CD14-positive monocyte (primary cell): ENCODE results near the gene TARM1. TPM values are rescaled to one million over a fixed set of nuclear protein-coding genes. Genes with fewer than 3 reads are reported as not detected.

Experiments used
- DNase-seq, 3 donors: peaks; one replicate each; pipeline ENCODE4 v3.0.0-alpha.2; 2011 to 2022
- H2AFZ ChIP-seq: 2 replicates; pipeline ENCODE4 v1.6.0; 2012; ENCODE audit warnings: mild to moderate bottlenecking, low read depth, low read length, inconsistent platforms; ENCODE audit not compliant: insufficient read depth, poor library complexity, severe bottlenecking
- H3K27ac ChIP-seq, 2 donors: 1 replicate in 1 of 2; 2 replicates in 1 of 2; pipeline ENCODE4 v1.5.1; 2012 to 2013; ENCODE audit warnings: low read length in 2 of 2, control low read depth in 1 of 2, inconsistent platforms in 1 of 2, low read depth in 1 of 2, mild to moderate bottlenecking in 1 of 2
- H3K27me3 ChIP-seq, 2 donors: one replicate each; pipeline versions ENCODE4 v1.6.0 to v1.6.1; 2011 to 2013; ENCODE audit warnings: low read length in 2 of 2; ENCODE audit not compliant: control insufficient read depth in 2 of 2, insufficient read depth in 2 of 2
- H3K36me3 ChIP-seq, 2 donors: replicated peaks in 1 of 2; 1 replicate in 1 of 2; 2 replicates in 1 of 2; pipeline versions ENCODE4 v1.5.1 to v1.6.1; 2012 to 2013; ENCODE audit warnings: low read length in 2 of 2, control low read depth in 1 of 2, inconsistent platforms in 1 of 2, mild to moderate bottlenecking in 1 of 2; ENCODE audit not compliant: insufficient read depth in 2 of 2, control insufficient read depth in 1 of 2
- H3K4me1 ChIP-seq, 2 donors: 1 replicate in 1 of 2; 2 replicates in 1 of 2; pipeline versions ENCODE4 v1.5.1 to v1.6.1; 2012 to 2013; ENCODE audit warnings: low read length in 2 of 2, control low read depth in 1 of 2, inconsistent platforms in 1 of 2, mild to moderate bottlenecking in 1 of 2, moderate library complexity in 1 of 2; ENCODE audit not compliant: insufficient read depth in 2 of 2, control insufficient read depth in 1 of 2
- H3K4me2 ChIP-seq: replicated peaks from 2 replicates; pipeline ENCODE3; 2012; ENCODE audit warnings: low read length, moderate library complexity, mild to moderate bottlenecking; ENCODE audit not compliant: poor library complexity, severe bottlenecking; ENCODE audit errors: extremely low read depth
- H3K4me3 ChIP-seq, 3 experiments: fragments of 200-600 bp in 1 of 3; sonication (generic) in 1 of 3; replicated peaks in 1 of 3; 1 replicate in 2 of 3; 2 replicates in 1 of 3; pipeline ENCODE4 v1.5.1; 2011 to 2013; ENCODE audit warnings: low read length in 3 of 3, mild to moderate bottlenecking in 3 of 3, control low read depth in 2 of 3, low read depth in 2 of 3, inconsistent platforms in 1 of 3, moderate library complexity in 1 of 3
- H3K79me2 ChIP-seq: 2 replicates; pipeline ENCODE4 v1.6.0; 2012; ENCODE audit warnings: mild to moderate bottlenecking, control low read depth, inconsistent platforms, low read length, moderate library complexity; ENCODE audit not compliant: insufficient read depth
- H3K9ac ChIP-seq: 2 replicates; pipeline ENCODE4 v1.6.0; 2017; ENCODE audit warnings: low read length, mild to moderate bottlenecking; ENCODE audit not compliant: insufficient read depth, poor library complexity, severe bottlenecking
- H3K9me3 ChIP-seq, 2 donors: replicated peaks in 1 of 2; 1 replicate in 1 of 2; 2 replicates in 1 of 2; pipeline versions ENCODE4 v1.5.1 to v1.6.1; 2012 to 2013; ENCODE audit warnings: low read length in 2 of 2, control low read depth in 1 of 2; ENCODE audit not compliant: control insufficient read depth in 1 of 2, insufficient read depth in 1 of 2
- H4K20me1 ChIP-seq: 2 replicates; pipeline ENCODE4 v1.6.0; 2012; ENCODE audit warnings: mild to moderate bottlenecking, low read length, control low read depth, moderate library complexity; ENCODE audit not compliant: insufficient read depth
- H3K27ac Mint-ChIP-seq, 7 donors: one replicate each; pipeline ENCODE4 v1.8.0; 2020; ENCODE audit warnings: mild to moderate bottlenecking in 7 of 7, mixed read lengths in 7 of 7, moderate library complexity in 6 of 7, inconsistent platforms in 2 of 7
- H3K27me3 Mint-ChIP-seq, 3 donors: one replicate each; pipeline ENCODE4 v1.8.0; 2021 to 2022; ENCODE audit warnings: low read depth in 3 of 3, mild to moderate bottlenecking in 3 of 3, mixed read lengths in 3 of 3, moderate library complexity in 3 of 3, inconsistent platforms in 1 of 3
- H3K36me3 Mint-ChIP-seq, 2 donors: one replicate each; pipeline ENCODE4 v1.8.0; 2020; ENCODE audit warnings: mixed read lengths in 2 of 2, inconsistent platforms in 1 of 2, mild to moderate bottlenecking in 1 of 2
- H3K4me1 Mint-ChIP-seq: one replicate; pipeline ENCODE4 v1.8.0; 2020; ENCODE audit warnings: mild to moderate bottlenecking, mixed read lengths
- H3K4me3 Mint-ChIP-seq, 2 donors: one replicate each; pipeline ENCODE4 v1.8.0; 2020; ENCODE audit warnings: mild to moderate bottlenecking in 2 of 2, mixed read lengths in 2 of 2, moderate library complexity in 1 of 2
- H3K9me3 Mint-ChIP-seq, 7 donors: one replicate each; pipeline ENCODE4 v1.8.0; 2020 to 2022; ENCODE audit warnings: mixed read lengths in 7 of 7, mild to moderate bottlenecking in 6 of 7, moderate library complexity in 6 of 7, inconsistent platforms in 2 of 7
- WGBS: methylation state at CpG from one replicate; pipeline ENCODE4 v1.1.5; 2013; ENCODE audit warnings: missing lambda C conversion rate; ENCODE audit not compliant: insufficient coverage; 5-methylcytosine and 5-hydroxymethylcytosine counted together
- intact Hi-C, 2 donors: fragments of 100-400 bp; cut with micrococcal nuclease; formaldehyde crosslinking; loops; one replicate each; pipeline versions ENCODE4 v1.15.0 to v1.15.1; 2023
- polyA plus RNA-seq, 3 donors: library from polyadenylated mRNA; depleted of rRNA in 1 of 3; unstranded in 2 of 3; stranded (reverse) in 1 of 3; fragments of 300-500 nt in 2 of 3; fragments of >200 nt in 1 of 3; fragmentation: Illumina TruSeq in 2 of 3; gene quantifications; 1 replicate in 2 of 3; 2 replicates in 1 of 3; pipeline ENCODE4 v1.2.3, GENCODE V29; 2012 to 2021
- TF ChIP-seq, protein P1 (sequence below): fragments of 200-600 bp; IDR thresholded peaks from one replicate; pipeline ENCODE4 v1.8.0; 2022; ENCODE audit warnings: antibody characterized with exemption, mild to moderate bottlenecking

The TARM1 gene
- polyA plus RNA-seq, 3 donors: 0.89 to 1.2 TPM; not detected in 1

GRCh38 chr19:54127688-54128440 is 46.7 kb upstream of the TARM1 start:
- Mint-ChIP-seq H3K9me3 (no peaks in the 10 kb centered on the region), H3K4me3 (no peak overlapping the region), H3K4me1 (no peaks in the 10 kb centered on the region), H3K36me3 (peaks cover 68 to 92% of the 10 kb centered on the region in 2 donors), H3K27ac (no peak overlapping the region), H3K27me3 (no peaks in the 10 kb centered on the region)
- Histone ChIP-seq H4K20me1 (no peaks in the 10 kb centered on the region), H3K4me1 (no peaks in the 10 kb centered on the region), H3K36me3 (peaks cover 78 to 86% of the 10 kb centered on the region in 2 donors), H3K27ac (no peak overlapping the region), H3K27me3 (no peaks in the 10 kb centered on the region), H3K9me3 (no peaks in the 10 kb centered on the region), H2AFZ (no peak overlapping the region), H3K79me2 (no peaks in the 10 kb centered on the region), H3K4me2 (no peak overlapping the region), H3K9ac (no peak overlapping the region), H3K4me3 (no peak overlapping the region)
- WGBS: 99% methylated on average over 34 of the region's 44 CpGs
- intact Hi-C loops: no loop called here
- TF ChIP-seq, protein P1, sequence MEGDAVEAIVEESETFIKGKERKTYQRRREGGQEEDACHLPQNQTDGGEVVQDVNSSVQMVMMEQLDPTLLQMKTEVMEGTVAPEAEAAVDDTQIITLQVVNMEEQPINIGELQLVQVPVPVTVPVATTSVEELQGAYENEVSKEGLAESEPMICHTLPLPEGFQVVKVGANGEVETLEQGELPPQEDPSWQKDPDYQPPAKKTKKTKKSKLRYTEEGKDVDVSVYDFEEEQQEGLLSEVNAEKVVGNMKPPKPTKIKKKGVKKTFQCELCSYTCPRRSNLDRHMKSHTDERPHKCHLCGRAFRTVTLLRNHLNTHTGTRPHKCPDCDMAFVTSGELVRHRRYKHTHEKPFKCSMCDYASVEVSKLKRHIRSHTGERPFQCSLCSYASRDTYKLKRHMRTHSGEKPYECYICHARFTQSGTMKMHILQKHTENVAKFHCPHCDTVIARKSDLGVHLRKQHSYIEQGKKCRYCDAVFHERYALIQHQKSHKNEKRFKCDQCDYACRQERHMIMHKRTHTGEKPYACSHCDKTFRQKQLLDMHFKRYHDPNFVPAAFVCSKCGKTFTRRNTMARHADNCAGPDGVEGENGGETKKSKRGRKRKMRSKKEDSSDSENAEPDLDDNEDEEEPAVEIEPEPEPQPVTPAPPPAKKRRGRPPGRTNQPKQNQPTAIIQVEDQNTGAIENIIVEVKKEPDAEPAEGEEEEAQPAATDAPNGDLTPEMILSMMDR: no peak
- no peak for DNase-seq

GRCh38 chr19:54125713-54126112 is 44.5 kb upstream of the TARM1 start:
- H3K9me3 ChIP-seq: no peaks in the 10 kb centered on the region
- Mint-ChIP-seq H3K27me3 (no peaks in the 10 kb centered on the region), H3K36me3 (peaks cover 73 to 94% of the 10 kb centered on the region in 2 donors), H3K4me1 (no peaks in the 10 kb centered on the region), H3K9me3 (no peaks in the 10 kb centered on the region), H3K4me3 (no peak overlapping the region), H3K27ac (no peak overlapping the region)
- H3K79me2 ChIP-seq: no peaks in the 10 kb centered on the region
- H3K27me3 ChIP-seq: no peaks in the 10 kb centered on the region
- H3K27ac ChIP-seq: no peak overlapping the region
- no peaks in the 10 kb centered on the region for H4K20me1 ChIP-seq
- no peak overlapping the region for H2AFZ ChIP-seq
- no peak for DNase-seq
- no peak overlapping the region for H3K4me3 ChIP-seq
- TF ChIP-seq, protein P1: no peak
- H3K36me3 ChIP-seq: peaks cover 82 to 93% of the 10 kb centered on the region in 2 donors
- H3K4me2 ChIP-seq: no peak overlapping the region
- H3K4me1 ChIP-seq: no peaks in the 10 kb centered on the region
- no peak overlapping the region for H3K9ac ChIP-seq
- intact Hi-C loops: no loop called here
- 97% methylated on average over 8 of the region's 9 CpGs for WGBS
